NCI-H1417 (cell line): ENCODE results near the gene ZDHHC22.

Experiments
- DNase-seq, 3 experiments: peaks; one replicate each; lab custom pipeline; 2025; lab: John Stamatoyannopoulos, UW

ZDHHC22 gene

DNA sequence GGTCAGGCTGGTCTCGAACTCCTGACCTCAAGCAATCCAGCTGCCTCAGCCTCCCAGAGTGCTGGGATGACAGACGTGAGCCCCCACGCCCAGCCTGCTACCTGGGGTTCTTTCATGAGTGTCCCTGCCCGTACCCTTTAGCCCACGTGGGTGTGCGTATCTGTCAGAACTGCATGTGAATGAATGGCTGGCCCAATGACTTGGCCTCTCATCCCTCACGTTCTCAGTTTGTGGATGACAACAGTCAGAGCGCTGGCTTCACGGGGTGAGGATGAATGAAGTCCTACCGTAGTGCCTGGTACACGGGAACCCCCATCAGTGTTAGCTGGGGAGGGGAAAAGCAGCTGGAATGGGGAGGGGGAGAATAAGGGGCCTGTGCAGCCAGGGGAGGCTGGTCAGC lies 16.1 kb upstream of the ZDHHC22 start:
- peak in 1 of 3 experiments; percentile 90 for DNase-seq

DNA sequence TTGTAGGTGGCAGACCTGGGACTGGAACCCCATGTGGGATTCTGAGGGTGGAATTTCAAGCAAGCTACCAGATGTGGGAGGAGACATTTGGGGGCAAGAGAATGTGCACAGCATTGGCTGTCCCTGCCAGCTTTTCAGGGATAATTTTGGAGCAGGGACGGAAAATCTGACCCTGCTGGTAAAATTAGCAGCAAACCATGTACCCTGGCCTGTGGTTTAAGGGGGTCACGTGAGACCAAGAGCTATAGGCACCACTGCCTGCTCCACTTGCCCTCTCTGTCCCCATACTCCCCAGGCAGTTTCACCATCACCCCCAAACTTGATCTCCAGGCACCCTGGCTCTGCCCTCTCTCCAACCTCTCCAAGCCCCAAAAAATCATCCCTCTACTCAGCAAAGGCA lies 13.5 kb upstream of the ZDHHC22 start:
- DNase-seq = no peak

DNA sequence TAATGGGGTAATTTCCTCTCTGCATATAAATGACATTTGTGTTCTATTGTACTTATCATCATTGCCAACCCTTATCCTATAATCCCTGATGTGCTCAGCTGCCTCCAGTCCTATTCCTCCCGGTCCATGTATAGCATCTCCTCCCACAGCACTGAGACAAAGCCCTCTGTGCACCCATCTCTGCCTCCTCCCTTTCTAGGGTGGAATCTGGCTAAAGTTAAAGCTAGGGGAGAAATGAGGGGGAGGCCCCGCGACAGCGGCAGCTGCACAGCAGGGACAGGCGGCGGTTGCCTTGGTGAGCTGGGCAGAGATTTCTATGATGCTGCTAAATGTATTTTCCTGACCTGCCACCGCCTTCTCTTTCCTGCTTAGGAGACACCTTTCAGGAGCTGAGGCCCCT lies 12.8 kb upstream of the ZDHHC22 start:
- DNase-seq = peak in 2 of 3 experiments; percentile 82 to 92

DNA sequence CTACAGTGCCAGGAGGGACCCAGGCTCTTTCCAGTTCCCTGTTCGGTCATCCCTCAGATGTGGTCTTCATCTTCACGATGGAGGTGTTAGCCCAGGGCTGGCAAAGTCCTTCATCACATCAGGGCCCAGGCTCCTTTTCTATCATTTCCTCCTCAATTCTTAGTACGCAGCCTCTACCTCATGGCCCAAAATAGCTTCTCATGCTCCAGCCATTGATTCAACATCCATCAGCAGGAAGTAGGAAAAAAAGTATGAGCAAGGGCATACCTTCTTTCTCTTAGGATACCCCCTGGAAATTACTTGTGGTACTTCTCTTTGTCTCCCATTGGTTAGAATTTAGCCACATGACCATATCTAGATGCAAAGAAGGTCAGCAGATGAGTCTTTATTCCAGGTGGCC lies 12.2 kb upstream of the ZDHHC22 start:
- no peak for DNase-seq

DNA sequence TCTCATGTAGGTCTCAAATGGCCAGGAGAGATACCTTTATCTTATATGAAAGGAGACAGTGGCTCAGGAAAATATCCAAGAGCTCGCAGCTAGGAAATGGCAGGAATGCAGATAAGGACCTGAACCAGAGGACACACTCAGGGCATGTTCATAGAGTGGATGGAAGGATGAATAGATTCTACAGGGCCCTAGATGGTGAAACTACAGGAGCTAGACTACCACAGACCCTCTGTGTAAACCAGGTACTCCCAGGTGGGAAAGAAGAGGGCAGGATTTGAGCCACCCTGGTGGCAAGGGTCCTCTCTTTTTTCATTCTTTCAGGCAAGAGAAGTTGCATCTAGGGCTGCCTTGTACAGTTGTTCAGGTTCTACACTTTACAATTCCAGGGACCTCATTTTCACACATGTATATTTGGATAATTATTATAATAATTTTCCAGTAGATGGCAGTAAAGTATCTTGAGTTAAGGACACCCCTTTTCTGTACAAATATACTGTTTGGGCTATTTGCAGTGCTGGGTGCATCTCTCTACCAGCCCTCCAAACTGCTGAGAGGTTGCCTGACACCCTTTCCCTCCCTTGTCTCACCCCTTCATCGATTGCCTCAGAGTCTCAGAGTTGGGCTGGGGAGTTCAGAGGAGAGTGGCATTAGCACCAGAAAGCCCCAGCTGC lies 10.5 kb upstream of the ZDHHC22 start:
- DNase-seq = peak; percentile 46 to 74 (median 49)

DNA sequence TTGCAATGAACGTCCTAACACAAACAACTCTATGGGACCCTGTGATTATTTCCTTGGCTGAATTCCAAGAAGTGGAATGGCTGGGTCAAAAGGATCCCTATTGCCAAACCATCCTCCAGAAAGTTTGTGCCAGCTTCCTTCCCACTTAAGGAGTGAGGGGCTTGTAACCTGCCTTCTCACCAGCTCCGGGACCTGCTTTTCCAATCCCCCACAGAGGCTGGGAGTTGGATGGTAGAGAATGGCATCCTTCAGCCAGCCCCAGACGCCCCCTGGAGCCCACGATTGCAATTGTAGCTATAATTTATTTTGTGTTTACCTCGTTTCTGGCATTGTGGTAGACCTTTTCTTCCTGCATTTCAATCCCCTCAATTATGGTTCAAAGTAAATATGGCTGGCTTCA lies 9.7 kb upstream of the ZDHHC22 start:
- peak in 2 of 3 experiments; percentile 50 to 72 for DNase-seq

DNA sequence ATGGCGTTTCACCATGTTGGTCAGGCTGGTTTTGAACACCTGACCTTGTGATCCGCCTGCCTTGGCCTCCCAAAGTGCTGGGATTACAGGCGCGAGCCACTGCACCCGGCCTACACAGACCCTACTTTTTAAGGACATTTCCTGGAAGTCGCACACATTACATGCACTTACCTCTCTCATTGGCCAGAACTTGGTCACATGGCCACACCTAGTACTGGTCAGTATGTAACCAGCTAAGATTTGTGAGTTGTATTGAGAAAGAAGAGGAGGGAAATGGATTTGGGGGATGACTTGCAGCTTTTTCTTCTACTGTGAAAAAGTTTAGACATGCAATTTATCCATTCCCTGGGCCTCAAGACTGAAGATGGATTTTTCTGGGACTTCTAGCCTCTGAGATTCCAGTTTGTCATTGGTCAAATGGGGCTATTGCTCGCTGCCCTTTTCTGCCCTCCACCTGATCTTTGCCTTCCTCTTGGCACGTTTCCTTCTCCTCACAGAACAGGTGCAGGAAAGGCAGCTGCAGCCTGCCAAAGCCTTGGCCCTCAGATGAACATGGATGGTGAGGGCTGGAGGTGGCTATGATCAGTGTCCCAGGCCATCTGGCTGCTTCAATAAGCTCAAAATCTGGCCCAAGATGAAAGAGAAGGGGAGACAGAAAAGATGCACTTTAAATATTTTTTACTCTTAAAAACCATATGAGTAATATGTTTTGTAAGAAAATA lies 7.1 kb upstream of the ZDHHC22 start:
- no peak for DNase-seq

DNA sequence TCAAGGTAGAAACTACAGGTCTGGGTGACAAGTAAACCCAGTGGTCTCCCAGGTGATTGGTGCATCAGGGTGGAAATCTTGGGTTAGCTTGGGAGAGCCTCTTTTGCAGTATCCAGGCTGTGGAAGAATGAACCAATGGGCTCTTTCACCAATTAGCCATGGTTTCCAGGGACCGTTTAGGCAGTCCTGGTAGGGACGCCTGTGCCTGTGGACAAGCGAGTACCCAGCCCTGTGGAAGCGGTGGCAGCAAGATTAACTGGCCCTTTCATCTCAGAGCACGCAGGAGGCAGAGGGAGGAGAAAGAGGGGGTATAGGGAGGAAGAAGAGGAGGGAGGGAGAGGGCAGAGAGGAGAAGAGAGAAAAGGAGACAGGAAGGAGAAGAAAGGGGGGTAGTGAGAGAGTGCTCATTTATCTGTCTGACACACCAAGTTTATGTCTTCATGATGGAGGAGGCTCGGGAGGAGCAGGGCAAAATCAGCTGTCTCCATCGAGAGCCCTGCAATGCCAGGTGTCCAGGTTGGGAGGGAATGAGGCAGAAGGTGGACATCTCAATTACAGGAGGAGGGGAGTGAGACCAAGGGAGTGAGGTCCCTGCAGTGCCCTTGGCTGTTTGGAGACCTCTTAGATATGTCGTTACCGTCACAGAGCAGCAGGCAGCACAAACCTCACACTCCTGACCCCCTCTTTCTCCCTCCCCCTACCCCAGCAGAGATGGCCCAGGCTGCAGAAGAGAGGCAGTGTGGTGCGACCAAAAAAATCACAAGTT lies 4.6 kb upstream of the ZDHHC22 start:
- DNase-seq = no peak

DNA sequence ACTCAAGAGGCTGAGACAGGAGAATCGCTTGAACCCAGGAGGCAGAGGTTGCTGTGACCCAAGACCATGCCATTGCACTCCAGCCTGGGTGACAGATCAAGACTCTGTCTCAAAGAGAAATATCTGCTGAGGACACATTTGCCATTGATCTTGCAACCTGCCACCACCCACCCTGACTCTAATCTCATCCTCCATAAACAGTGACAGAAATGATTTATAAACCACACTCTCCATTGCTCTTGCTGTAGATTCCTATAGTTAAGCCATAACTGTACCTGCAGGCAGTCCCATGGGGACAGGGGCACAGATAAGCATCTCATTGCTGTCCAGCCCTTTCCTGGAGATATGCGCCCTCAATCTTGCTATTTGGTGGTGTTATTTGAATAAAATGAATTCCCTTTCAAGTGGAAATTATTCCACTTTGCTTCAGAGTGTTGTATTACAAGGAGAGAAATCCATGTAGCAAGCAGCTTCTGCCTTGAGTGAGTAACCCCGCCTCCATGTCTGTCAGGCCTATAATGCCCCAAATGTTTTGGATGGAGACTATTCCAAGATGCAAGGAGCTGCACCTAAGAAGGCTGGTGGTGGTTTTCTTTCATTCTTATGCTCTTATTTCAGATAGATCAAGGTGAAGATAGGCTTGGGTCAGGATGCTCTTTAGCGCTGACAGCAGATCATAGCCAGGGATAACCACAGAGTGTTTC lies 3.0 kb upstream of the ZDHHC22 start:
- DNase-seq = peak in 1 of 3 experiments; percentile 36

DNA sequence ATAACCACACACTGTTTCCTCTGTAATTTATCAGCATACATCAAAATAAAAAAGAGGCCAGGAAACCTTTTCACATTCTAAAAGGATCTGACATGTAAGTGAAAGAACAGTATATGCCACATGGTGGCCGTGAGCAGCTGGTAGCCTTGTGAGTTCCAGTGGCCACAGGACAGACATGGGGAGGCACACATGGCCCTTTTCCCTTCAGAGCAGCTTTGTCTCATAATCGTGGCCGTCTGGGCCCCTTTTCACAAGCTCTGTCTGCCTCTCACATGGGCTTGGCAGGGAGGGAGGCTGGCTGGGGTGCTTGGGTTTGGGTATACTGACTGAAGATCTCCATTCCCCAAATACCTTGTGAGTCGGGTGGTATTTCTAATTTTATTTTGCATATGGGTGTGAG lies 1.5 kb upstream of the ZDHHC22 start:
- no peak for DNase-seq

DNA sequence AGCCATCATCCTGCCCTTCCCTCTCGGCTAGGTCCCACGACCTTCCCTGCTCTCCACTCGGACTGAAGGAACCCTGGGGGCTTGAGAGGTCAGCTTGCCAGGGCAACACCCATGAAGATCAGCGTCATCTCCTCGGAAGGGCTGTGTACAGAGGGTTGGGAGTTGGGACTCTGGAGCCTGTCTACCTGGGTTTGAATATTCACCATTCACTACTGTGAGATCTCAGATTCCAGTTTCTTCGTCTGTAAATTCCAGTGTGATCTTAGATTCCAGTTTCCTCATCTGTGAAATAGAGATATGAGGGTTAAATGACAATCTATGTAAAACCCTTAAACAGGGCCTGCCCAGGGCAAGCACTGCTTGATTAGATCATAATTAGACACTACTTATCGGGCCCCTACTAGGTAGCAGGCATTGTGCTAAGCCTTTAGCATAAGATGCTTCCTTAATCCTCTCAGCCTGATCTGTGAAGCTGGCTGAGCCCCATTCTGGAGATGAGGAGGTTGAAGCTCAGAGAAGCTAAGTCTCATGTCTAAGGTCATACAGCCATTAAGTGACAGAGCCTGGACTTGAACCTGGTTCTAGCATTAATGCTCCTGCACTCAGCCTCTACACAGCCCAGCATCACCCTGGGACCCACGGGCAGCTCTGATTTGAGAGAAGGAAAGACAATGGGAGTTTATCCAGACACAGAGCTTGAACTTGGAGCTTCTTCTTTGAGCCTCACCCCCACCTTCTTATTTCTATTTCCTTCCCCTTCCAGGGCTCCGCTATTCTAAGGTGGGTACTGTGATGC lies 612 bp upstream of the ZDHHC22 start:
- DNase-seq = peak in 1 of 3 experiments; percentile 49

DNA sequence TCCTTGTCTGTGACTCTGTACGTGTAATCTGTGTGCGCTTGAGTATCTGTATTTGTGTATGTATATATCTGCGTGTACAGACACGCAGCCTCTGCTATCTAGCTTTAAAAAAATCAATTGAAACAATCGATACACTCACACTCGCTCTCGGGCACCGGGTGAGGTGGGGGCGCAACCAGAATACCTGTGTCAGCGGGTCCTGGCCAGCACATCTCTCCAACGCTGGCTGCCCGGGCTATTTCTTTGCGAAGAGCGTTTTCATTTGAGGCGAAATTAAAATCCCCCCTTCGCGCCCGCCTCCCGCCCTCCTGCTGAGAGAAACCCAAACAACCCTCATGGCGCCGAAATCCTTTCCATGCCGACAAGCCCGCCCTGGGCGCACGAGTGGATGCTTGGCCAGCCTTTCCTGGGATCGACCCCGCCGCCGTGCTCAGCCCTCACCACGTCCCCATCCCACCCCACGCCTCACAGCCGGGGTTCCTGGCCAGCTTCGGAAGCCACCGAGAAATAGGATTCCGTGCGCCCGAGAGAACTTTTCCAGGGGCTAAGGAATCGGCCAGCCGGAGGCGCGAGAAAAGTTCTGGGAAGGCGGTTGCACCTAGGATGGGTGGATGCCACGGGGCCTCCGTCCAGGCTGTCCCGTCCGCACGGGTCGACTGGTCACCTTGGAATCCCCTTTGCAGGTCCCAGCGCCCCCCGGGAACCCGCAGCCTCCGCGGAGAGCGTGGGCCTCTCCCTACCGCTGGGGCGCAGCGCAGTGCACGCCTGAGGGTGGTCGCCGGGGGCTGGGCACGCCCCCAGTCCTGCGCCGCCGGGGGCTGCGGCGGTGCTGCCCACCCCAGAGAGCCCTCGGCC lies 1.0 kb downstream of the ZDHHC22 start:
- DNase-seq = peak in 2 of 3 experiments; percentile 73 to 75

DNA sequence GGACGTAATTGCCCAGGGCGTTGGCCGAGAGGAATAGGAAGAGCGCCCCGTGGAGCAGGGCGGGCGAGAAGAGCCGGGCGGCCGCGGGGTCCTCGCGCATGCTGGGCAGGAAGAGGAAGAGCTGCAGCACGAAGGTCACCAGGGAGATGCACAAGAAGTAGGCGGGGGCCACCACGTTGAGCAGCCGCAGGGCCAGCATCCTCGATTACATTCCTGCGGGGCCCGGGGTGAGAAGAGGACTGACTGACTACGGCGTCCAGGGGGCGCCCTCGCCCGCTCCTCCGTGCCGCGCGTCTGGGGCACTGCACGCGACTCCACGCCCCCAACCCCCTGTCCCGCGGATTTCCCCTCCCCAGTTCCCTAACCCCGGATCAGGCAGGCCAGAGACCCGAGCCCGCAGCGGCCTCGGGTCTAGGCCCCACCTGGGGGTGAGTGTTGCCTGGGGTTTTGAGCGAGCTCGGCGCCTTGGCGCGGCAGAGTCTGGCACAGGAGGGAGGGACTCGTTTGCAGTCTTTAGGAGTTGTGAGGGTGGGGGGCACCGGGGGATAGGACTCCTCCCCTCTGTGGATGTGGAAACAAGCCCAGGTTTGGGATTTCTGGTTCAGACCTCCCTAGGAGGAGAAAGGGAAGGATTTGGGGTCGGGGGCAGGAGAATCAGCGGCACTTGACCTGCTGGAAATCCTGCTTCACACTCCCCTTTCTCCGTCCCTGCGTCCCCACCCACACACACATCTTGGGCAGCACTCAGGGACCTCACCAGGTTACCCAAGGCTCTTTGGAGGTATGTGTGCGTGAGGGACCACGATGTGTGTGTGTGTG lies 1.8 kb downstream of the ZDHHC22 start:
- peak; percentile 45 to 81 (median 78) for DNase-seq

DNA sequence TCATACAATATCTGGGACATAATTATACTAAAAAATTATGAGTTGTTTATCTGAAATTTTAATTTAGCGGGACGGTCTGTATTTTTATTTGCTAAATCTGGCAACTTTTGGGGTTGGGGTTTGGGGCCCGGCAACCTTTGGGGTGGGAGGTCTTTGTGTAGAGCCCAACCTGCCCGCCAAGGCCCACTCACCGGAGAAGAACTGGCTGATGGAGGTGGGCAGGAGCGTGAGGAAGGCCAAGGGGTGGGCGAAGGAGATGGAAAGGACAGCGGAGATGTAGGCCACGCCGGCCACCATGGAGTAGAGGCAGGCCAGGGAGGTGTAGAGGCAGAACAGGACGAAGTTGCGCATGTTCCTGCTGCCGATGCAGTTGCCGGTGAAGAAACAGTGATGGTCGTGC lies 2.6 kb downstream of the ZDHHC22 start:
- DNase-seq = no peak

DNA sequence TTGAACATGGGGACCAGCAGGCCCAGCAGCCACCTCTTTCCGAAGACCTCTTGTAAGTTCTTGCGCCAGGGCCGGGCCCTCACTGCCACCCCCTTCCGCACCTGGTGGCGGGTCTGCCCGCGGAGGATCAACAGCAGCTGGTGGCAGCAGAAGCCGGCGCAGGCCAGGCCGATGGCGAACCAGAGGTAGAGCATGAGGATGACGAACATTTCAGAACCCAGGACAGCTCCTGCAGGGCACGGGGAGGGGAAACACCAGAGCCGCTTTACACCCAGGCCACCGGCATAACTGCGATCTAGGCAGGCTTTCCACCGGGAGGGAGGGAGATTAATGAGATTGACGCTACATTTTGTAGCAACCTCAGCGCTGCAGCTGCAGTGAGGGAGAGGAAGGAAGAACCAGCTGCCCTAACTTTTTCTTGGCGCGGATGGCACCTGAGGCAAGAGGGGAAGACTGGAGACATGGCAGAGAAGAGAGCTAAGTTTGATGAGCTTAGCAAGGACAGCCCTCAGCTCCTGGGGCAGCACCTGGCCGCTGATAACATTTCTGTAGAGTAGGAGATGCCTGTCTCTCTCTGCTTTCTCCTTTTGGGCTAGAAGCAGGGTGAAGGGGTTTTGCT lies 7.8 kb downstream of the ZDHHC22 start:
- DNase-seq = no peak

DNA sequence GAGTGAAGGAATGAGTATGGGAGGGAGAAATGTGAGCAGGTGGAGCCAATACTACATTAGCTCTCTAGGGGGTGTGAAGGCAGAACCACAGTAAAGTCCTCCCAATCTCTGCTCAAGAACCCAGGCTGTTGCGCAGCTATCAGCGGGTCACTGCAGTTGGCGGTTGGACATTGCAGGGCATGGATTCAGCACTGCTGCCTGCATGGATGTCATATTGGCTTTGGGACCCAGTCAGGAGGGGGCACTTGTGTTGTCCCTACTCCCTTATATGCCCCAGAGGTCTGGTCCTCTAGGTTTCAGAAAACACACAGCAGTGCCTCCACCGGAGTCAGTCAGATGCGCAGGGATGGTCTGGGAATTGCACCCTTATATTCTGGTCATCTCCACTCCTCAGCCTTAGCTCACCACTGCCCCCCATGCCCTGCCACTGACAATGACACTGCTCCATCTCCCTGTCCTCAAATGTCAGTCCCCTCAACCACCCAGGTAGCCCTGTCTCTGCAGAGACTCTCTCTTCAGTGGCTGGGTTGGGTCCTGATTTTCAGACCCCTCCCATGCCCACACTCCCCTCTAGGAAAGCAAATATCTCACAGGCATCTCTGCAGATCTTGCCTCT lies 9.6 kb downstream of the ZDHHC22 start:
- DNase-seq = no peak

DNA sequence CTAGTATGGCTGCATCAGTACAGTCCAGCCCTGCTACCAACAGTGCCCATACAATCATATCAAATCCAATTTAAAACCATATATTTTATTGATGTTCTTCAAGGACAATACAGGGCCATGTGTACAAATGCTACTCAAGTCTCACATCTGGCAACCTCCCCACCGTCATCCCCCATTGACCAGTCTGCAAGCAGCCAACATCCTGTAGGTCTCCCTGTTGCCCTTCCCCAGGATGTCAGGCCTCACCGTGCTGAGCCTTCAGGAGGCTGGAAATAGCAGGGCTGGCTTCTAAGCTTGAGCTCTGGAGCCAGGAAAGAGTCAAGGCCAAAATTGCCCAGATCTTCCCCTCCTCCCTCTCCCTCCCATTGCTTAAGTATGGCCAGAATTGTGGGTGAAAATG lies 10.4 kb downstream of the ZDHHC22 start:
- DNase-seq = no peak

DNA sequence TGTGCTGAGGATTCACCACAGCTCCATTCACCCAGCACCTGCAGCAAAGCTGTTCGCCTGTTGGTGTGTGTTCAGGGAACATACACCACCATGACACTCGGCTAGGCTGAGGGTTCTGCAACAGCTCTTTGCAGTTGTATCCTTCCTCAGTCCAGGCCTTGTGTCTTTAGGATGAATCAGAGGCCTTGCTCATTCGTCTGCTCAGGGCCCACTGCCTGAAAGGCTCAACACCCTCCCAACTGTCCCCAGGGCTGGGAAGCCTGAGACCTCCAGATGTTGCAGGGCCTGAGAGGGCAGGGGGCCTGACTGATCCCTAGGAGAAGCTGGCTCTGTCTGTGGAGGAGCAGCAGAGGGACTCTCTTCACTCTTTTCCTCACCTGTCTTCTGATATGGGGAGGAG lies 11.2 kb downstream of the ZDHHC22 start:
- DNase-seq = no peak

DNA sequence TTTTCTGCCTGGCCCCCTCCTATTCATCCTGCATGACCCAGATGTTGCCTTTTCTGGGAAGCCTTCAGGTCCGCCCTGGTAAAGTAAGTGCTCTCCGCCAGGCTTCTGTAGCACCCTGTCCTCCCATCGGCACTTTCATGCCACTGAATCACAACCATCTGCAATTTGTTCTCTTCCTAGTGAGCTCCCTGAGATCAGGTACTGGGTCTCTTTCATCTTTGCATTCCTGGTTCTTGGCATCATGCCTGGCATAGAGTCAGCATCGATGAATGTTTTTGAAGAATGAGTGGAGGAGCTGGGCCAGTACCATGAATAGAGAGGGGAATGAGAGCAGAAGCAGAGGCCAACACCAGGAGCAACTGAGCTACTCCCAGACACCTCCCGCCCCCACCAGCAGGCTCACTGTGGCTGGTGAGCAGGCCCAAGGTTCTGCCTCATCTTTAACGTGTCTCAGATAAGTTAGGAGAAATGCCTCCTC lies 13.1 kb downstream of the ZDHHC22 start:
- no peak for DNase-seq
